Embryonic facial prominence (tissue), 1 donor: ENCODE data around the gene HBM.
"Not testable (repeated sequence)": the region's sequence is repeated elsewhere in the genome, so short reads cannot be mapped to it uniquely, and the experiment has no call there.

Source experiments
- DNase-seq: peaks from one replicate; pipeline ENCODE4 v3.0.0-alpha.2; 2016; ENCODE audit errors: extremely low spot score

HBM gene

GRCh38 chr16:169014-169413, 3.2 kb downstream of the HBM start:
- no peak for DNase-seq

- not testable (repeated sequence) for DNase-seq
These were observed 4.3 kb downstream of the HBM start for GRCh38 chr16:170088-170507.

- no peak for DNase-seq
These were observed 5.0 kb downstream of the HBM start for GRCh38 chr16:170788-171187.

- not testable (repeated sequence) for DNase-seq
These were observed 6.7 kb downstream of the HBM start, which contains the start of gene HBA2 for GRCh38 chr16:172374-172941. Gene HBA2, plus strand, starts transcription at chr16:172876. Its CDS starts 37 bp downstream, at chr16:172913.

- not testable (repeated sequence) for DNase-seq
These were observed 7.6 kb downstream of the HBM start for GRCh38 chr16:173211-173854.

- not testable (repeated sequence) for DNase-seq
These were observed 8.4 kb downstream of the HBM start for GRCh38 chr16:173928-174769.

GRCh38 chr16:175011-175949, 9.5 kb downstream of the HBM start:
- DNase-seq, result no peak

GRCh38 chr16:176006-176405, 10.2 kb downstream of the HBM start:
- DNase-seq, result not testable (repeated sequence)

- DNase-seq, result not testable (repeated sequence)
These were observed 11.0 kb downstream of the HBM start, which contains the start of gene HBA1 for GRCh38 chr16:176477-177382. Gene HBA1, plus strand, starts transcription at chr16:176680. Its CDS starts 37 bp downstream, at chr16:176717.

- DNase-seq, result peak; percentile 100
These were observed 11.6 kb downstream of the HBM start for GRCh38 chr16:177394-177822.

GRCh38 chr16:177981-178667, 12.3 kb downstream of the HBM start:
- no peak for DNase-seq

- DNase-seq, result no peak
These were observed 12.9 kb downstream of the HBM start for GRCh38 chr16:178668-179015.

- no peak for DNase-seq
These were observed 13.7 kb downstream of the HBM start for GRCh38 chr16:179211-180092.

GRCh38 chr16:180101-180675, 14.4 kb downstream of the HBM start, which contains the start of gene HBQ1:
Gene HBQ1, plus strand, starts transcription at chr16:180459. Its CDS starts 28 bp downstream, at chr16:180487.
- DNase-seq, result no peak

- DNase-seq, result no peak
These were observed 15.1 kb downstream of the HBM start for GRCh38 chr16:180681-181564.

- DNase-seq, result no peak
These were observed 15.8 kb downstream of the HBM start for GRCh38 chr16:181565-182021.

GRCh38 chr16:183005-183404, 17.2 kb downstream of the HBM start:
- DNase-seq, result no peak
